HepG2 (cell line): ENCODE results near the gene COMMD10. TPM values are rescaled to one million over a fixed set of nuclear protein-coding genes. Genes with fewer than 3 reads are reported as not detected.

Experiments used
- ADNP ChIP-seq: sonication (generic); formaldehyde crosslinking; IDR thresholded peaks from 2 replicates; pipeline ENCODE4 v1.4.0; 2020; ENCODE audit warnings: missing genetic modification reagents
- CREM ChIP-seq, 2 experiments: sonication (generic) in 1 of 2; formaldehyde crosslinking in 1 of 2; IDR thresholded peaks; 2 replicates each; pipeline versions ENCODE4 v1.4.0 to v1.6.1; 2016 to 2020; ENCODE audit warnings: antibody characterized with exemption in 1 of 2, mild to moderate bottlenecking in 1 of 2, missing genetic modification reagents in 1 of 2
- DNMT1 ChIP-seq: sonication (generic); formaldehyde crosslinking; IDR thresholded peaks from 2 replicates; pipeline ENCODE4 v1.5.1; 2020; ENCODE audit warnings: mild to moderate bottlenecking, missing genetic modification reagents
- E2F2 ChIP-seq: sonication (generic); formaldehyde crosslinking; IDR thresholded peaks from 2 replicates; pipeline ENCODE4 v1.4.0; 2020; ENCODE audit warnings: missing genetic modification reagents, borderline replicate concordance
- EP300 ChIP-seq, 3 experiments: sonication (generic) in 1 of 3; formaldehyde crosslinking in 1 of 3; IDR thresholded peaks; 2 replicates each; pipeline versions ENCODE4 v1.5.1 to v1.6.1; 2011 to 2020; ENCODE audit warnings: low read depth in 2 of 3, low read length in 2 of 3, borderline replicate concordance in 1 of 3, improper control_type of control experiment in 1 of 3, mild to moderate bottlenecking in 1 of 3, missing genetic modification reagents in 1 of 3, moderate library complexity in 1 of 3
- GZF1 ChIP-seq: sonication (generic); formaldehyde crosslinking; IDR thresholded peaks from 2 replicates; pipeline ENCODE4 v1.5.1; 2020; ENCODE audit warnings: mild to moderate bottlenecking, missing genetic modification reagents
- HMG20B ChIP-seq: conservative IDR thresholded peaks from 2 replicates; pipeline ENCODE4 v1.6.1; 2016; ENCODE audit warnings: missing genetic modification reagents, missing compliant biosample characterization
- MAFF ChIP-seq: IDR thresholded peaks from 2 replicates; pipeline ENCODE4 v1.6.1; 2011; ENCODE audit warnings: low read depth, low read length, improper control_type of control experiment
- MTF2 ChIP-seq: sonication (generic); formaldehyde crosslinking; IDR thresholded peaks from 2 replicates; pipeline ENCODE4 v1.5.0; 2020; ENCODE audit warnings: missing genetic modification reagents, borderline replicate concordance
- NR2F2 ChIP-seq: IDR thresholded peaks from 2 replicates; pipeline ENCODE4 v1.6.1; 2012; ENCODE audit warnings: low read depth, inconsistent platforms, borderline replicate concordance
- RARA ChIP-seq: IDR thresholded peaks from 2 replicates; pipeline ENCODE4 v1.6.1; 2016; ENCODE audit warnings: missing genetic modification reagents, missing compliant biosample characterization
- RARG ChIP-seq: sonication (generic); formaldehyde crosslinking; IDR thresholded peaks from 2 replicates; pipeline ENCODE4 v1.4.0; 2020; ENCODE audit warnings: low read depth, mild to moderate bottlenecking, missing genetic modification reagents
- SAFB2 ChIP-seq: sonication (generic); formaldehyde crosslinking; IDR thresholded peaks from 2 replicates; pipeline ENCODE4 v1.5.1; 2020; ENCODE audit warnings: missing genetic modification reagents, low read depth, mild to moderate bottlenecking, borderline replicate concordance
- SCMH1 ChIP-seq: sonication (generic); formaldehyde crosslinking; IDR thresholded peaks from 2 replicates; pipeline ENCODE4 v1.9.0; 2021; ENCODE audit warnings: missing genetic modification reagents, mild to moderate bottlenecking, borderline replicate concordance
- SOX5 ChIP-seq: IDR thresholded peaks from 2 replicates; pipeline ENCODE4 v1.6.1; 2016; ENCODE audit warnings: borderline replicate concordance
- TSC22D2 ChIP-seq: sonication (generic); formaldehyde crosslinking; IDR thresholded peaks from 2 replicates; pipeline ENCODE4 v1.5.1; 2020; ENCODE audit warnings: missing genetic modification reagents, mild to moderate bottlenecking, borderline replicate concordance
- ZBTB42 ChIP-seq: sonication (generic); formaldehyde crosslinking; IDR thresholded peaks from 2 replicates; pipeline ENCODE4 v1.5.0; 2020; ENCODE audit warnings: mild to moderate bottlenecking, missing genetic modification reagents
- ZMAT3 ChIP-seq: sonication (generic); formaldehyde crosslinking; conservative IDR thresholded peaks from 2 replicates; pipeline ENCODE4 v1.7.0; 2021; ENCODE audit warnings: missing genetic modification reagents
- ZNF24 ChIP-seq: fragments of 450-650 bp; IDR thresholded peaks from 2 replicates; pipeline ENCODE4 v1.6.1; 2017; ENCODE audit warnings: antibody characterized with exemption, mild to moderate bottlenecking
- ZNF331 ChIP-seq: sonication (generic); formaldehyde crosslinking; IDR thresholded peaks from 2 replicates; pipeline ENCODE4 v1.4.0; 2020; ENCODE audit warnings: missing genetic modification reagents
- ZNF530 ChIP-seq: sonication (generic); formaldehyde crosslinking; IDR thresholded peaks from 2 replicates; pipeline ENCODE4 v1.5.0; 2020; ENCODE audit warnings: low read depth, mild to moderate bottlenecking, missing genetic modification reagents
- ZNF790 ChIP-seq: sonication (generic); formaldehyde crosslinking; IDR thresholded peaks from 2 replicates; pipeline ENCODE4 v1.8.0; 2022; ENCODE audit warnings: missing genetic modification reagents, mild to moderate bottlenecking, borderline replicate concordance
- ZSCAN21 ChIP-seq: sonication (generic); formaldehyde crosslinking; IDR thresholded peaks from 2 replicates; pipeline ENCODE4 v1.8.0; 2022; ENCODE audit warnings: mild to moderate bottlenecking, missing genetic modification reagents, moderate library complexity, borderline replicate concordance
- ZSCAN9 ChIP-seq: IDR thresholded peaks from 2 replicates; pipeline ENCODE4 v1.6.1; 2016; ENCODE audit warnings: borderline replicate concordance
- polyA plus RNA-seq, 8 experiments: library from polyadenylated mRNA; depleted of rRNA in 3 of 8; stranded (reverse) in 7 of 8; unstranded in 1 of 8; fragments of >200 nt; fragmentation: Illumina TruSeq in 4 of 8; extraction: Trizol in 4 of 8; gene quantifications; 2 replicates each; pipeline versions ENCODE4 v1.2.1 to v1.2.3, GENCODE V29; 2011 to 2016; ENCODE audit warnings: low read depth in 4 of 8, missing spikeins in 1 of 8, mixed read lengths in 1 of 8; ENCODE audit not compliant: insufficient read depth in 1 of 8
- total RNA-seq, 5 experiments: library from RNA; depleted of rRNA; stranded (reverse); fragments of >200 nt; fragmentation: Illumina TruSeq; extraction: Trizol; gene quantifications; 2 replicates each; pipeline ENCODE4 v1.2.3, GENCODE V29; 2016; ENCODE audit warnings: low read depth in 1 of 5
- TF ChIP-seq, protein P1 (sequence below): sonication (generic); formaldehyde crosslinking; IDR thresholded peaks from 2 replicates; pipeline ENCODE4 v1.9.0; 2021; ENCODE audit warnings: missing genetic modification reagents, mild to moderate bottlenecking, borderline replicate concordance
- TF ChIP-seq, protein P2 (sequence below): sonication (generic); formaldehyde crosslinking; IDR thresholded peaks from 2 replicates; pipeline ENCODE4 v1.5.0; 2020; ENCODE audit warnings: mild to moderate bottlenecking, missing genetic modification reagents

COMMD10 gene
- total and polyA plus RNA-seq, 2 of the 13 experiments (the other 11 are each of a cell fraction or from before 2014, with no cell fraction given), result 16.9 to 39.3 TPM

DNA sequence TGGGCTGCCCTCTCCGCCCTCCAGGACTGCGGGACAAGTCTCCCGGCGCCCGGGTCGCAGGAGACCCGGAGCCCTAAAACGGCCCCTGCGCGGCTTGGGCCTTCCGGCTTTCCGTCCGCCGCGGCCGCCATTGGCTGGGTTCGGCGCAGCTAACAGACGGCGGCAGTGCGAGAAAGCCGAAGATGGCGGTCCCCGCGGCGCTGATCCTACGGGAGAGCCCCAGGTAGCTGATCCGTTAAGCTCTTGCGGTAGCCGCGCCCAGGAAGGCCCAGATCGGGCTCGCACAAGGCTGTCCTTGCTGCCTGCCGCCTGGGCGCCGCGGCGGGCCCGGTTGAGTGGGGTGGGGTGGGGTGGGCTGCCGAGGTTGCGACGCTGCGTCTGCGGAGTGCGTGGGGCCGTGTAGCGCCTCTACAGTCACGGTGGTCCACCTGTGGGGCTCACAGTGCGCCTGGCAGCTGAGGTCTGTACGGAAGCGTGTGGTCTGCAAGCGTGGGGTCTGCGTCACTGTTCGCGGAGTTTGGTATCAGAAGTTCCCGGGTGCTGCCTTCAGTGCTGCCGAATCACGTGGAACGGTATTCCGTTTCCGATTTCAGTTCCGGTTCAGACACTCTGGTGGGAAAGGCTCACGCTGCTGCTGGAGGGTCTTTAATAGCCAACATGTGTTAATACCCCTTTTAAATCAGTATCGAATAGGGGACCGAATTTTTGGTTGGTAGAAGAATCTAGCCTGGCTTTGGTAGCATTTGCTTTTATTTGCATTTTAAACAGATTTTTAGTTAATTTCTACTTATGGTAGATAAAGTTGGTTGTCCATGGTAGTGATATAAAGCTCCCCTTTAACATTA lies at the start of gene COMMD10 (continued):
- TF ChIP-seq ZSCAN9 (CRISPR knock-in tag) (peak; percentile 35; the same call in 1 of the 2 replicates), HMG20B (CRISPR knock-in tag) (no peak), ZSCAN21 (CRISPR knock-in tag) (no peak), MTF2 (CRISPR knock-in tag) (no peak), ZNF24 (no peak), GZF1 (CRISPR knock-in tag) (0 out of 2 replicates have a peak, but pooled peaks have one; percentile 52), ZMAT3 (CRISPR knock-in tag) (peak; percentile 64), MAFF (no peak), SCMH1 (CRISPR knock-in tag) (no peak), DNMT1 (peak; percentile 85; the same call in 1 of the 2 replicates), RARA (no peak), ADNP (CRISPR knock-in tag) (0 out of 2 replicates have a peak, but pooled peaks have one; percentile 9), TSC22D2 (CRISPR knock-in tag) (no peak), NR2F2 (no peak), ZNF790 (CRISPR knock-in tag) (no peak; the same call in 1 of the 2 replicates), SAFB2 (CRISPR knock-in tag) (peak; percentile 88; the same call in 1 of the 2 replicates), EP300 (IDR thresholded peaks at IDR 0.05; ENCODE audit: low read depth in 2 of 2, low read length in 2 of 2) (no peak), EP300 (CRISPR knock-in tag; IDR thresholded peaks at IDR 0.05; ENCODE audit: borderline replicate concordance) (no peak), CREM (IDR thresholded peaks at IDR 0.05) (peak; percentile 53), CREM (CRISPR knock-in tag; IDR thresholded peaks at IDR 0.05) (no peak), ZBTB42 (no peak), RARG (CRISPR knock-in tag) (no peak), E2F2 (no peak), SOX5 (CRISPR knock-in tag) (no peak), ZNF530 (CRISPR knock-in tag) (no peak), ZNF331 (no peak; the same call in 1 of the 2 replicates)
- TF ChIP-seq, protein P1, sequence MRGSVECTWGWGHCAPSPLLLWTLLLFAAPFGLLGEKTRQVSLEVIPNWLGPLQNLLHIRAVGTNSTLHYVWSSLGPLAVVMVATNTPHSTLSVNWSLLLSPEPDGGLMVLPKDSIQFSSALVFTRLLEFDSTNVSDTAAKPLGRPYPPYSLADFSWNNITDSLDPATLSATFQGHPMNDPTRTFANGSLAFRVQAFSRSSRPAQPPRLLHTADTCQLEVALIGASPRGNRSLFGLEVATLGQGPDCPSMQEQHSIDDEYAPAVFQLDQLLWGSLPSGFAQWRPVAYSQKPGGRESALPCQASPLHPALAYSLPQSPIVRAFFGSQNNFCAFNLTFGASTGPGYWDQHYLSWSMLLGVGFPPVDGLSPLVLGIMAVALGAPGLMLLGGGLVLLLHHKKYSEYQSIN (CRISPR knock-in tag), result no peak
- TF ChIP-seq, protein P2, sequence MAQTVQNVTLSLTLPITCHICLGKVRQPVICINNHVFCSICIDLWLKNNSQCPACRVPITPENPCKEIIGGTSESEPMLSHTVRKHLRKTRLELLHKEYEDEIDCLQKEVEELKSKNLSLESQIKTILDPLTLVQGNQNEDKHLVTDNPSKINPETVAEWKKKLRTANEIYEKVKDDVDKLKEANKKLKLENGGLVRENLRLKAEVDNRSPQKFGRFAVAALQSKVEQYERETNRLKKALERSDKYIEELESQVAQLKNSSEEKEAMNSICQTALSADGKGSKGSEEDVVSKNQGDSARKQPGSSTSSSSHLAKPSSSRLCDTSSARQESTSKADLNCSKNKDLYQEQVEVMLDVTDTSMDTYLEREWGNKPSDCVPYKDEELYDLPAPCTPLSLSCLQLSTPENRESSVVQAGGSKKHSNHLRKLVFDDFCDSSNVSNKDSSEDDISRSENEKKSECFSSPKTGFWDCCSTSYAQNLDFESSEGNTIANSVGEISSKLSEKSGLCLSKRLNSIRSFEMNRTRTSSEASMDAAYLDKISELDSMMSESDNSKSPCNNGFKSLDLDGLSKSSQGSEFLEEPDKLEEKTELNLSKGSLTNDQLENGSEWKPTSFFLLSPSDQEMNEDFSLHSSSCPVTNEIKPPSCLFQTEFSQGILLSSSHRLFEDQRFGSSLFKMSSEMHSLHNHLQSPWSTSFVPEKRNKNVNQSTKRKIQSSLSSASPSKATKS (CRISPR knock-in tag), result peak; percentile 74; the same call in 1 of the 2 replicates
